ENCODE results near the gene LRP1.

DNA sequence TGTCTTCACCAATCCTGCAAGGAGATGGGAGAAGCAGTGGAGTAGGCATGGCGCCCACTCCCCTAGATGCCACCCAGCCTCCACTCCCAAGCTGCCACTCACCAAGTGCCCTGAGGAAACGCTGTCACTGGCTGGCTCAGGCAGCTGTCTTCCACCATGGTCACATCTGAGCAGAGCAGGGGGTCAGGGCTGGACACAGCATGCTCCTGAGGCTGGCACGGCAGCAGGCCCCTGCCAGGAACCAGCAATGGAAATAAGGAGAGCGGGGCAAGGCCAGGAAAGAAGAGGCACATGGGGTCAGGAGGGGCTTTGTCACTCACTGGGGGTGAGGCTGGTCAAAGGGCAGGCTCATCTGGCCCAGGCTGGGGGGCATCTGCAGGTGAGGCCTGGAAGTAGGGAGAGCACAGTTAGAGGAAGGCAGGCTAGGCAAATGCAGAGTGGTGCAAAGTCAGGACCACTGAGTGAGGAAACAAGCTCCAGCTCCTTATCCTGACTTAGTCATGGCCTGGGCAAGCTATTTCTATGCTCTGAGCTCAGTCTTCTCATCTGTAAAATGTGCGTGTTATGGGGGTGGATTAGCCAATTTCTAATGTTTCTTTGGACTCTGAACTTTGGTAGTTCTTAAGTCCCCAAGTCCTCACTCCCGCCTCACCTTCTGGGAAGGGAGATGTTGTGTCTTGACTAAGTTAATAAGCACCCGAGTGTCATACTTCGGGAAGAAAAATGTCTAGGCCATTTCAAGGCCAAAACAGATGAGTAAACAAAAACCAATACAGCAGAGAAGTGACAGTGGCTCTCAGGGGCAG lies 31.3 kb upstream of the LRP1 start:
- no peak for TF ChIP-seq POLR2A (IDR thresholded peaks at IDR 0.05)
- TF ChIP-seq, protein P1, sequence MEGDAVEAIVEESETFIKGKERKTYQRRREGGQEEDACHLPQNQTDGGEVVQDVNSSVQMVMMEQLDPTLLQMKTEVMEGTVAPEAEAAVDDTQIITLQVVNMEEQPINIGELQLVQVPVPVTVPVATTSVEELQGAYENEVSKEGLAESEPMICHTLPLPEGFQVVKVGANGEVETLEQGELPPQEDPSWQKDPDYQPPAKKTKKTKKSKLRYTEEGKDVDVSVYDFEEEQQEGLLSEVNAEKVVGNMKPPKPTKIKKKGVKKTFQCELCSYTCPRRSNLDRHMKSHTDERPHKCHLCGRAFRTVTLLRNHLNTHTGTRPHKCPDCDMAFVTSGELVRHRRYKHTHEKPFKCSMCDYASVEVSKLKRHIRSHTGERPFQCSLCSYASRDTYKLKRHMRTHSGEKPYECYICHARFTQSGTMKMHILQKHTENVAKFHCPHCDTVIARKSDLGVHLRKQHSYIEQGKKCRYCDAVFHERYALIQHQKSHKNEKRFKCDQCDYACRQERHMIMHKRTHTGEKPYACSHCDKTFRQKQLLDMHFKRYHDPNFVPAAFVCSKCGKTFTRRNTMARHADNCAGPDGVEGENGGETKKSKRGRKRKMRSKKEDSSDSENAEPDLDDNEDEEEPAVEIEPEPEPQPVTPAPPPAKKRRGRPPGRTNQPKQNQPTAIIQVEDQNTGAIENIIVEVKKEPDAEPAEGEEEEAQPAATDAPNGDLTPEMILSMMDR (IDR thresholded peaks at IDR 0.05), result no peak
- no peak for TF ChIP-seq POLR2AphosphoS5 (IDR thresholded peaks at IDR 0.05)

All from gastroesophageal sphincter (tissue), 3 donors.